Heart left ventricle (tissue), 13 donors: Measurements from ENCODE around the gene RUFY1.
"Not testable (repeated sequence)": the region's sequence is repeated elsewhere in the genome, so short reads cannot be mapped to it uniquely, and the experiment has no call there.

ENCODE experiments used
- POLR2A ChIP-seq, 2 donors: fragments of 450-650 bp; IDR thresholded peaks; one replicate each; pipeline ENCODE4 v1.6.1; 2017; ENCODE audit warnings: antibody characterized with exemption in 2 of 2, mild to moderate bottlenecking in 2 of 2, moderate library complexity in 2 of 2
- TF ChIP-seq, protein P1 (sequence below), 12 donors: fragments of 200-600 bp; sonication (generic) in 4 of 12; IDR thresholded peaks; one replicate each; pipeline versions ENCODE4 v1.5.0 to v1.8.0; 2018 to 2022; ENCODE audit warnings: antibody characterized with exemption in 12 of 12, mild to moderate bottlenecking in 5 of 12
- donor health status: ischemic (EF 13 %, LVEDD 7.1; RV severe dilation, severe dysfunction).
- donor health status: DM: no; HTN: yes; CAD: no.
- donor health status: DM: no; HTN: no; CAD: no.
- donor health status: ischemic (EF 25% LVEDD 6.9; RV normal size, moderate dysfunction).
- donor health status: ischemic (EF 25% LVEDD 5.7; RV mildly dilated, moderate dysfunction).
- donor health status: ischemic (EF 35%, LVEDD 5.7; RV mildly dilated, moderate dysfunction).
- donor health status: nonischemic (EF 11% LVEDD 7.7; RV severe dilation, severe dysfunction).
- donor health status: DM: yes; HTN: yes; CAD: no.
- donor health status: PGD.
- donor health status: ischemic (EF 29% LVEDD 5.4; RV normal size, mild dysfunction).
- donor health status: nonischemic (EF 23%, LVEDD 6.1; RV moderate dilation, normal function).

DNA sequence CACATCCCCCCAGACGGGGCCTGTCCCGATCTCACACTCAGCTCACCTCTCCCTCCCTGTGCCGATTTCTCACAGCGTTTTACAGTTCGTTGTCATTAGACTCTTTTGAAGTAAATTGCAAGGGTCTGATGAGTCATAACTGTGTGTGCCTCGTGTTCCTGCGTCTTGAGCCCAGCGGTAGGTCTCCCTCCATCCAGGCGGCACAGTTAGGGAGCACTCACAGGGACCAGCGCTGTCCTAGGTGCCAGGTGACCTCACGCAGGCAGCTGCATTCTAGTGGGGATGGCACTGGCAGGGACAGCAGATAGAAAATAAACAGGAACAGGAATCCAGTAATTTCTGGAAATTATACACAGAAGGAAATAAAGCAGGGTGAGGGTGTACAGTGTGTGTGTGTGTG is 48.4 kb upstream of the RUFY1 start:
- TF ChIP-seq, protein P1, sequence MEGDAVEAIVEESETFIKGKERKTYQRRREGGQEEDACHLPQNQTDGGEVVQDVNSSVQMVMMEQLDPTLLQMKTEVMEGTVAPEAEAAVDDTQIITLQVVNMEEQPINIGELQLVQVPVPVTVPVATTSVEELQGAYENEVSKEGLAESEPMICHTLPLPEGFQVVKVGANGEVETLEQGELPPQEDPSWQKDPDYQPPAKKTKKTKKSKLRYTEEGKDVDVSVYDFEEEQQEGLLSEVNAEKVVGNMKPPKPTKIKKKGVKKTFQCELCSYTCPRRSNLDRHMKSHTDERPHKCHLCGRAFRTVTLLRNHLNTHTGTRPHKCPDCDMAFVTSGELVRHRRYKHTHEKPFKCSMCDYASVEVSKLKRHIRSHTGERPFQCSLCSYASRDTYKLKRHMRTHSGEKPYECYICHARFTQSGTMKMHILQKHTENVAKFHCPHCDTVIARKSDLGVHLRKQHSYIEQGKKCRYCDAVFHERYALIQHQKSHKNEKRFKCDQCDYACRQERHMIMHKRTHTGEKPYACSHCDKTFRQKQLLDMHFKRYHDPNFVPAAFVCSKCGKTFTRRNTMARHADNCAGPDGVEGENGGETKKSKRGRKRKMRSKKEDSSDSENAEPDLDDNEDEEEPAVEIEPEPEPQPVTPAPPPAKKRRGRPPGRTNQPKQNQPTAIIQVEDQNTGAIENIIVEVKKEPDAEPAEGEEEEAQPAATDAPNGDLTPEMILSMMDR (IDR thresholded peaks at IDR 0.05) = not testable (repeated sequence)
- not testable (repeated sequence) for TF ChIP-seq POLR2A (IDR thresholded peaks at IDR 0.05)
